GM06990 (cell line): ENCODE measurements around the gene ATG7.
"Not testable (repeated sequence)": the region's sequence is repeated elsewhere in the genome, so short reads cannot be mapped to it uniquely, and the experiment has no call there.

Source experiments
- DNase-seq: peaks from one replicate; pipeline ENCODE4 v3.0.0-alpha.2; 2011; ENCODE audit not compliant: insufficient read length; ENCODE audit errors: extremely low read depth
- H3K27me3 ChIP-seq: replicated peaks from 2 replicates; pipeline ENCODE4 v1.6.0; 2011; ENCODE audit warnings: low read length; ENCODE audit not compliant: control insufficient read depth, insufficient read depth
- H3K36me3 ChIP-seq: 2 replicates; pipeline ENCODE4 v1.5.1; 2011; ENCODE audit warnings: low read length; ENCODE audit not compliant: control insufficient read depth, insufficient read depth
- H3K4me3 ChIP-seq: replicated peaks from 2 replicates; pipeline ENCODE4 v1.5.1; 2011; ENCODE audit warnings: low read depth, mild to moderate bottlenecking, control low read depth, low read length
- CTCF ChIP-seq: IDR thresholded peaks from 2 replicates; pipeline ENCODE4 v1.5.1; 2011; ENCODE audit warnings: low read length, control low read depth, mild to moderate bottlenecking, inconsistent platforms; ENCODE audit not compliant: insufficient read depth, poor library complexity, severe bottlenecking

Gene ATG7

GRCh38 chr3:11523572-11524101 lies 251.4 kb downstream of the ATG7 start:
- H3K27me3 ChIP-seq, result no peaks in the 10 kb centered on the region
- no peak overlapping the region for H3K4me3 ChIP-seq
- no peak for TF ChIP-seq CTCF
- DNase-seq, result no peak
- no peaks in the 10 kb centered on the region for H3K36me3 ChIP-seq

- H3K27me3 ChIP-seq, DNase-seq, H3K36me3 ChIP-seq, H3K4me3 ChIP-seq: not testable (repeated sequence)
These were observed 253.9 kb downstream of the ATG7 start for GRCh38 chr3:11526121-11526520.

GRCh38 chr3:11529281-11529680 lies 257.1 kb downstream of the ATG7 start:
- H3K27me3 ChIP-seq, result no peaks in the 10 kb centered on the region
- DNase-seq, result no peak
- no peak for TF ChIP-seq CTCF
- no peak overlapping the region for H3K4me3 ChIP-seq
- H3K36me3 ChIP-seq, result no peaks in the 10 kb centered on the region

GRCh38 chr3:11530153-11530721 lies 258.0 kb downstream of the ATG7 start:
- no peaks in the 10 kb centered on the region for H3K27me3 ChIP-seq
- no peak for TF ChIP-seq CTCF
- H3K36me3 ChIP-seq, result no peaks in the 10 kb centered on the region
- no peak overlapping the region for H3K4me3 ChIP-seq
- DNase-seq, result no peak

- DNase-seq, result no peak
- Histone ChIP-seq H3K4me3 (no peak overlapping the region), H3K27me3 (no peaks in the 10 kb centered on the region), H3K36me3 (no peaks in the 10 kb centered on the region)
- no peak for TF ChIP-seq CTCF
These were observed 260.8 kb downstream of the ATG7 start for GRCh38 chr3:11532931-11533391.

GRCh38 chr3:11534011-11534792 lies 262.0 kb downstream of the ATG7 start:
- no peak for DNase-seq
- H3K4me3 ChIP-seq, result no peak overlapping the region
- no peaks in the 10 kb centered on the region for H3K27me3 ChIP-seq
- no peak for TF ChIP-seq CTCF
- no peaks in the 10 kb centered on the region for H3K36me3 ChIP-seq
